DOHH2 (cell line): ENCODE data around the gene RGMA.

Experiments
- CTCF ChIP-seq: fragments of 200-600 bp; sonication (generic); IDR thresholded peaks from one replicate; pipeline ENCODE4 v1.5.1; 2014; ENCODE audit warnings: antibody characterized with exemption, mild to moderate bottlenecking, low read depth, low read length; ENCODE audit not compliant: poor library complexity, severe bottlenecking
- EZH2phosphoT487 ChIP-seq: fragments of 200-600 bp; sonication (generic); IDR thresholded peaks from 2 replicates; pipeline ENCODE4 v1.6.1; 2017; ENCODE audit warnings: borderline replicate concordance, mild to moderate bottlenecking, antibody characterized with exemption, low read length, moderate library complexity, mixed read lengths

- TF ChIP-seq CTCF (no peak), EZH2phosphoT487 (no peak)
Observed at GRCh38 chr15:93070551-93071296, 18.3 kb downstream of the RGMA start.
